Glutamatergic neuron (in vitro differentiated cells): ENCODE measurements around the gene PLOD3. TPM values are rescaled to one million over a fixed set of nuclear protein-coding genes. Genes with fewer than 3 reads are reported as not detected.

Source experiments
- DNase-seq: peaks from one replicate; pipeline ENCODE4 v3.0.0; 2022
- H3K27ac Mint-ChIP-seq: one replicate; pipeline ENCODE4 v1.8.0; 2020; ENCODE audit warnings: mild to moderate bottlenecking, mixed read lengths, inconsistent platforms; ENCODE audit not compliant: unreplicated experiment
- H3K27me3 Mint-ChIP-seq: one replicate; pipeline ENCODE4 v1.8.0; 2020; ENCODE audit warnings: mild to moderate bottlenecking, moderate library complexity, mixed read lengths, inconsistent platforms; ENCODE audit not compliant: unreplicated experiment
- H3K36me3 Mint-ChIP-seq: one replicate; pipeline ENCODE4 v1.8.0; 2020; ENCODE audit warnings: mild to moderate bottlenecking, mixed read lengths, inconsistent platforms; ENCODE audit not compliant: unreplicated experiment
- H3K4me1 Mint-ChIP-seq: one replicate; pipeline ENCODE4 v1.8.0; 2020; ENCODE audit warnings: mild to moderate bottlenecking, low read depth, mixed read lengths, inconsistent platforms; ENCODE audit not compliant: unreplicated experiment
- H3K4me3 Mint-ChIP-seq: one replicate; pipeline ENCODE4 v1.8.0; 2020; ENCODE audit warnings: mild to moderate bottlenecking, mixed read lengths, inconsistent platforms; ENCODE audit not compliant: unreplicated experiment
- H3K9me3 Mint-ChIP-seq: one replicate; pipeline ENCODE4 v1.8.0; 2020; ENCODE audit warnings: mild to moderate bottlenecking, moderate library complexity, mixed read lengths, inconsistent platforms; ENCODE audit not compliant: unreplicated experiment
- CTCF ChIP-seq: fragments of 200-600 bp; sonication (generic); IDR thresholded peaks from one replicate; pipeline ENCODE4 v1.5.0; 2021; ENCODE audit not compliant: partially characterized antibody, unreplicated experiment
- total RNA-seq: library from RNA; stranded (reverse); fragmentation: NEBNext Ultra II Directional; extraction: Animal tissue kit (Norgen Biotek cat#: 25700); gene quantifications from one replicate; pipeline ENCODE4 v1.2.1, GENCODE V29; 2021; ENCODE audit not compliant: unreplicated experiment

Gene PLOD3
- total RNA-seq, 1 donor from 2014 or later: 47.1 TPM

DNA sequence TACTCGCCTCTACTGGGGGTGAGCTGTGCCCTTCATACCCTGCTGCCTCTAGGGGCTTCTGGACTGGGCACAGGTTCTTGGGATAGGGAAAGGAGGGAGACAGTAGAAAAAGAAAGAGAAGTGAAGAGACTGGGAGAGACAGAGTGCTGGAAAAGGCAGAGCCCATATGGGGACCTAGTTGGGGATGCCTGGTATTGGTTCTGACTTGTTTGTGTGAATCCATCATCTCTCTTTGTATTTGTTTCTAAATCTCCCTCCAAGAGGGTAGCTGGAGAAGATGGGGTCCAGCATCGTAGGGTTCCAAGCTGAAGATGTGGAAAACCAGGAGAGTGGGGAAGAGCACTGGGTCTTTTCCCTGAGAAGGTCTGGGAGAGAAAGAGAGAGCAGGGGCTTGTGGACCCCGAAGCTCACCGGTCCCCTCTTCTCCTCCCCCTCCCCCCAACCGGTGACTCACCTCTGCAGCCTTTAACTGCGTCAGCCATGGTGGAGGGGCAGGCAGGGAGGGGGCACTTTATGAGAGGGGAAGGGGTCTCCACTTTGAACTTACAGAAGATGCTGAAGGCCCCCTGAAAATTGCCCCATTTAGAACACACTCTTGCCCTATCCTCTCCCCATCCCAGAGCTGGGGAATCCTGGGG lies 48.9 kb downstream of the PLOD3 start:
- no peak for TF ChIP-seq CTCF
- DNase-seq: no peak
- H3K4me1 Mint-ChIP-seq: peaks cover 36% of the 10 kb centered on the region
- H3K27ac Mint-ChIP-seq: no peak overlapping the region
- peak overlapping the region; percentile 31 for H3K4me3 Mint-ChIP-seq
- no peaks in the 10 kb centered on the region for H3K36me3 Mint-ChIP-seq
- peaks cover 13% of the 10 kb centered on the region for H3K9me3 Mint-ChIP-seq
- peaks cover 60% of the 10 kb centered on the region for H3K27me3 Mint-ChIP-seq

GRCh38 chr7:101167645-101168411 lies 49.6 kb downstream of the PLOD3 start:
- Mint-ChIP-seq H3K9me3 (peaks cover 13% of the 10 kb centered on the region), H3K36me3 (no peaks in the 10 kb centered on the region), H3K4me3 (peak overlapping the region; percentile 77), H3K27ac (peak overlapping the region; percentile 73), H3K4me1 (peaks cover 36% of the 10 kb centered on the region), H3K27me3 (peaks cover 59% of the 10 kb centered on the region)
- no peak for TF ChIP-seq CTCF
- no peak for DNase-seq

GRCh38 chr7:101166909-101167644 lies 50.3 kb downstream of the PLOD3 start:
- Mint-ChIP-seq H3K9me3 (peaks cover 15% of the 10 kb centered on the region), H3K4me3 (peak overlapping the region; percentile 77), H3K27me3 (peaks cover 59% of the 10 kb centered on the region), H3K4me1 (peaks cover 39% of the 10 kb centered on the region), H3K27ac (no peak overlapping the region), H3K36me3 (no peaks in the 10 kb centered on the region)
- no peak for TF ChIP-seq CTCF
- peak; percentile 54 for DNase-seq

GRCh38 chr7:101166648-101166908 lies 50.8 kb downstream of the PLOD3 start:
- Mint-ChIP-seq H3K4me3 (no peak overlapping the region), H3K4me1 (peaks cover 37% of the 10 kb centered on the region), H3K36me3 (no peaks in the 10 kb centered on the region), H3K27me3 (peaks cover 56% of the 10 kb centered on the region), H3K9me3 (peaks cover 15% of the 10 kb centered on the region), H3K27ac (no peak overlapping the region)
- DNase-seq: no peak
- TF ChIP-seq CTCF: no peak
